Astrocyte of the spinal cord (primary cell): Measurements from ENCODE around the gene CD200R1L.

Source experiments
- DNase-seq: peaks from one replicate; pipeline ENCODE4 v3.0.0; 2011; ENCODE audit warnings: low read depth, low spot score
- H3K4me3 ChIP-seq: 2 replicates; pipeline ENCODE4 v1.5.1; 2011; ENCODE audit warnings: low read depth, mild to moderate bottlenecking, low read length, moderate library complexity
- CTCF ChIP-seq: IDR thresholded peaks from 2 replicates; pipeline ENCODE4 v1.5.1; 2012; ENCODE audit warnings: low read depth, mild to moderate bottlenecking, low read length, inconsistent platforms
- in situ Hi-C: cut with HindIII; loops from 2 replicates; pipeline ENCODE4 v1.10.0; 2017; ENCODE audit warnings: low sequenced_read_pairs

Gene CD200R1L

GRCh38 chr3:112810561-112810960 lies 36.1 kb downstream of the CD200R1L start:
- in situ Hi-C loops = no loop called here
- no peak for TF ChIP-seq CTCF
- DNase-seq = no peak
- H3K4me3 ChIP-seq = no peak overlapping the region

GRCh38 chr3:112808136-112808535 lies 38.5 kb downstream of the CD200R1L start:
- no peak overlapping the region for H3K4me3 ChIP-seq
- in situ Hi-C loops = no loop called here
- no peak for DNase-seq
- TF ChIP-seq CTCF = no peak

GRCh38 chr3:112807685-112808084 lies 39.0 kb downstream of the CD200R1L start:
- H3K4me3 ChIP-seq = no peak overlapping the region
- no peak for DNase-seq
- TF ChIP-seq CTCF = no peak
- in situ Hi-C loops = no loop called here

- DNase-seq = no peak
- no peak for TF ChIP-seq CTCF
- in situ Hi-C loops = no loop called here
- H3K4me3 ChIP-seq = no peak overlapping the region
Observed at GRCh38 chr3:112806903-112807302, 39.8 kb downstream of the CD200R1L start.

- DNase-seq = no peak
- H3K4me3 ChIP-seq = no peak overlapping the region
- no peak for TF ChIP-seq CTCF
- in situ Hi-C loops = no loop called here
Observed at GRCh38 chr3:112805126-112805525, 41.5 kb downstream of the CD200R1L start.

GRCh38 chr3:112804021-112804420 lies 42.6 kb downstream of the CD200R1L start:
- in situ Hi-C loops = no loop called here
- no peak for DNase-seq
- TF ChIP-seq CTCF = no peak
- no peak overlapping the region for H3K4me3 ChIP-seq

- no peak overlapping the region for H3K4me3 ChIP-seq
- no peak for TF ChIP-seq CTCF
- DNase-seq = no peak
- in situ Hi-C loops = no loop called here
Observed at GRCh38 chr3:112803467-112803866, 43.2 kb downstream of the CD200R1L start.
